ENCODE data around the gene STBD1.
"Not testable (repeated sequence)": the region's sequence is repeated elsewhere in the genome, so short reads cannot be mapped to it uniquely, and the experiment has no call there.

The STBD1 gene

GRCh38 chr4:76282941-76283689 is 23.4 kb upstream of the STBD1 start:
- H3K4me1 ChIP-seq (ENCODE audit: low read length), result no peaks in the 10 kb centered on the region
- DNase-seq, result no peak
- H3K27ac ChIP-seq (ENCODE audit: low read length), result no peak overlapping the region
- no peaks in the 10 kb centered on the region for H3K9me2 ChIP-seq (replicated peaks; ENCODE audit: insufficient read depth, low read length)
- H3K9ac ChIP-seq (ENCODE audit: low read length), result no peak overlapping the region
- no peak overlapping the region for H2AFZ ChIP-seq (ENCODE audit: low read length)
- no peaks in the 10 kb centered on the region for H4K20me1 ChIP-seq (ENCODE audit: insufficient read depth, low read length)
- no peak overlapping the region for H3K4me3 ChIP-seq (ENCODE audit: low read length)
- H3K79me2 ChIP-seq (ENCODE audit: low read length), result no peaks in the 10 kb centered on the region
- H3K27me3 ChIP-seq (replicated peaks; ENCODE audit: insufficient read depth, low read length), result no peaks in the 10 kb centered on the region
- no peak overlapping the region for H3K4me2 ChIP-seq (ENCODE audit: low read depth, low read length)
- H3F3A ChIP-seq (ENCODE audit: insufficient read depth, low read length), result no peaks in the 10 kb centered on the region
- no peaks in the 10 kb centered on the region for H3K36me3 ChIP-seq (replicated peaks; ENCODE audit: insufficient read depth, low read length)
- TF ChIP-seq EZH2phosphoT487 (IDR thresholded peaks at IDR 0.05; ENCODE audit: low read length) (no peak), CTCF (IDR thresholded peaks at IDR 0.05; ENCODE audit: low read length) (no peak), EZH2 (optimal IDR thresholded peaks at IDR 0.05; ENCODE audit: low read depth, low read length) (no peak)
- no peaks in the 10 kb centered on the region for H3K9me3 ChIP-seq (replicated peaks; ENCODE audit: insufficient read depth, low read length)

- no peaks in the 10 kb centered on the region for H3K9me3 ChIP-seq (replicated peaks; ENCODE audit: insufficient read depth, low read length)
- no peaks in the 10 kb centered on the region for H3K4me1 ChIP-seq (ENCODE audit: low read length)
- H3K4me2 ChIP-seq (ENCODE audit: low read depth, low read length), result no peak overlapping the region
- H4K20me1 ChIP-seq (ENCODE audit: insufficient read depth, low read length), result no peaks in the 10 kb centered on the region
- H3K79me2 ChIP-seq (ENCODE audit: low read length), result no peaks in the 10 kb centered on the region
- H3K4me3 ChIP-seq (ENCODE audit: low read length), result no peak overlapping the region
- H3K9ac ChIP-seq (ENCODE audit: low read length), result no peak overlapping the region
- H3K27me3 ChIP-seq (replicated peaks; ENCODE audit: insufficient read depth, low read length), result no peaks in the 10 kb centered on the region
- no peak for DNase-seq
- no peaks in the 10 kb centered on the region for H3F3A ChIP-seq (ENCODE audit: insufficient read depth, low read length)
- no peaks in the 10 kb centered on the region for H3K9me2 ChIP-seq (replicated peaks; ENCODE audit: insufficient read depth, low read length)
- no peak overlapping the region for H3K27ac ChIP-seq (ENCODE audit: low read length)
- no peak overlapping the region for H2AFZ ChIP-seq (ENCODE audit: low read length)
- H3K36me3 ChIP-seq (replicated peaks; ENCODE audit: insufficient read depth, low read length), result no peaks in the 10 kb centered on the region
- TF ChIP-seq EZH2 (optimal IDR thresholded peaks at IDR 0.05; ENCODE audit: low read depth, low read length) (no peak), CTCF (IDR thresholded peaks at IDR 0.05; ENCODE audit: low read length) (no peak), EZH2phosphoT487 (IDR thresholded peaks at IDR 0.05; ENCODE audit: low read length) (no peak)
Measured at GRCh38 chr4:76283900-76284299, 22.6 kb upstream of the STBD1 start.

GRCh38 chr4:76287811-76288210 is 18.7 kb upstream of the STBD1 start:
- not testable (repeated sequence) for H4K20me1 ChIP-seq (ENCODE audit: insufficient read depth, low read length); H3K27ac ChIP-seq (ENCODE audit: low read length); H3F3A ChIP-seq (ENCODE audit: insufficient read depth, low read length); DNase-seq; H2AFZ ChIP-seq (ENCODE audit: low read length); H3K4me3 ChIP-seq (ENCODE audit: low read length); H3K4me2 ChIP-seq (ENCODE audit: low read depth, low read length); H3K79me2 ChIP-seq (ENCODE audit: low read length); H3K4me1 ChIP-seq (ENCODE audit: low read length); H3K9ac ChIP-seq (ENCODE audit: low read length); H3K9me2 ChIP-seq (replicated peaks; ENCODE audit: insufficient read depth, low read length); H3K27me3 ChIP-seq (replicated peaks; ENCODE audit: insufficient read depth, low read length); H3K9me3 ChIP-seq (replicated peaks; ENCODE audit: insufficient read depth, low read length); H3K36me3 ChIP-seq (replicated peaks; ENCODE audit: insufficient read depth, low read length)

GRCh38 chr4:76292730-76293129 is 13.8 kb upstream of the STBD1 start:
- Histone ChIP-seq H3K27ac (ENCODE audit: low read length) (no peak overlapping the region), H3K36me3 (replicated peaks; ENCODE audit: insufficient read depth, low read length) (no peaks in the 10 kb centered on the region), H3K9me3 (replicated peaks; ENCODE audit: insufficient read depth, low read length) (no peaks in the 10 kb centered on the region), H3K4me1 (ENCODE audit: low read length) (peaks cover 4% of the 10 kb centered on the region; the same call in 1 of the 2 replicates), H2AFZ (ENCODE audit: low read length) (no peak overlapping the region), H3K9ac (ENCODE audit: low read length) (no peak overlapping the region), H3K9me2 (replicated peaks; ENCODE audit: insufficient read depth, low read length) (no peaks in the 10 kb centered on the region), H3F3A (ENCODE audit: insufficient read depth, low read length) (no peaks in the 10 kb centered on the region), H3K4me2 (ENCODE audit: low read depth, low read length) (no peak overlapping the region), H4K20me1 (ENCODE audit: insufficient read depth, low read length) (no peaks in the 10 kb centered on the region), H3K27me3 (replicated peaks; ENCODE audit: insufficient read depth, low read length) (no peaks in the 10 kb centered on the region), H3K4me3 (ENCODE audit: low read length) (no peak overlapping the region), H3K79me2 (ENCODE audit: low read length) (no peaks in the 10 kb centered on the region)
- TF ChIP-seq CTCF (IDR thresholded peaks at IDR 0.05; ENCODE audit: low read length) (no peak), EZH2 (optimal IDR thresholded peaks at IDR 0.05; ENCODE audit: low read depth, low read length) (no peak), EZH2phosphoT487 (IDR thresholded peaks at IDR 0.05; ENCODE audit: low read length) (no peak)
- DNase-seq, result no peak
